ENCODE data around the gene KRTAP4-12.
"Not testable (repeated sequence)": the region's sequence is repeated elsewhere in the genome, so short reads cannot be mapped to it uniquely, and the experiment has no call there.

The KRTAP4-12 gene

GRCh38 chr17:41118721-41119120 is 5.3 kb downstream of the KRTAP4-12 start:
- H3K4me3 ChIP-seq (ENCODE audit: low read depth in 1 of 2, low read length in 1 of 2) = no peak overlapping the region
- H3K36me3 ChIP-seq = no peaks in the 10 kb centered on the region
- H3K27ac ChIP-seq = no peak overlapping the region
- H3K27me3 ChIP-seq = no peaks in the 10 kb centered on the region
- no peaks in the 10 kb centered on the region for H3K9me3 ChIP-seq
- no peak for TF ChIP-seq CTCF (IDR thresholded peaks at IDR 0.05)
- peaks cover 0 to 7% of the 10 kb centered on the region in 2 experiments for H3K4me1 ChIP-seq (ENCODE audit: control insufficient read depth in 1 of 2, insufficient read depth in 1 of 2, low read depth in 1 of 2, low read length in 1 of 2)

GRCh38 chr17:41117846-41118386 is 6.1 kb downstream of the KRTAP4-12 start, which contains the start of gene KRTAP4-11:
Gene KRTAP4-11 (minus strand): TSS chr17:41118373. CDS start chr17:41118315, 58 bp downstream.
- H3K27me3 ChIP-seq; H3K9me3 ChIP-seq; H3K36me3 ChIP-seq; H3K4me1 ChIP-seq (ENCODE audit: control insufficient read depth in 1 of 2, insufficient read depth in 1 of 2, low read depth in 1 of 2, low read length in 1 of 2); H3K27ac ChIP-seq; H3K4me3 ChIP-seq (ENCODE audit: low read depth in 1 of 2, low read length in 1 of 2): not testable (repeated sequence)

GRCh38 chr17:41116297-41116696 is 7.7 kb downstream of the KRTAP4-12 start:
- Histone ChIP-seq H3K27ac (no peak overlapping the region), H3K36me3 (no peaks in the 10 kb centered on the region), H3K4me3 (ENCODE audit: low read depth in 1 of 2, low read length in 1 of 2) (no peak overlapping the region), H3K4me1 (ENCODE audit: control insufficient read depth in 1 of 2, insufficient read depth in 1 of 2, low read depth in 1 of 2, low read length in 1 of 2) (peaks cover 0 to 7% of the 10 kb centered on the region in 2 experiments), H3K27me3 (no peaks in the 10 kb centered on the region), H3K9me3 (no peaks in the 10 kb centered on the region)
- TF ChIP-seq CTCF (IDR thresholded peaks at IDR 0.05) = no peak

GRCh38 chr17:41111151-41111885 is 12.7 kb downstream of the KRTAP4-12 start:
- H3K27me3 ChIP-seq = no peaks in the 10 kb centered on the region
- H3K9me3 ChIP-seq = no peaks in the 10 kb centered on the region
- TF ChIP-seq CTCF (IDR thresholded peaks at IDR 0.05) = no peak
- H3K36me3 ChIP-seq = no peaks in the 10 kb centered on the region
- H3K27ac ChIP-seq = no peak overlapping the region
- no peak overlapping the region for H3K4me3 ChIP-seq (ENCODE audit: low read depth in 1 of 2, low read length in 1 of 2)
- no peaks in the 10 kb centered on the region for H3K4me1 ChIP-seq (ENCODE audit: control insufficient read depth in 1 of 2, insufficient read depth in 1 of 2, low read depth in 1 of 2, low read length in 1 of 2)

- H3K27me3 ChIP-seq; H3K4me3 ChIP-seq (ENCODE audit: low read depth in 1 of 2, low read length in 1 of 2); H3K4me1 ChIP-seq (ENCODE audit: control insufficient read depth in 1 of 2, insufficient read depth in 1 of 2, low read depth in 1 of 2, low read length in 1 of 2); H3K27ac ChIP-seq; H3K9me3 ChIP-seq; H3K36me3 ChIP-seq: not testable (repeated sequence)
These were observed 15.1 kb downstream of the KRTAP4-12 start for GRCh38 chr17:41108728-41109386.

- Histone ChIP-seq H3K27ac (no peak overlapping the region), H3K9me3 (no peaks in the 10 kb centered on the region), H3K27me3 (no peaks in the 10 kb centered on the region), H3K36me3 (no peaks in the 10 kb centered on the region), H3K4me3 (ENCODE audit: low read depth in 1 of 2, low read length in 1 of 2) (no peak overlapping the region), H3K4me1 (ENCODE audit: control insufficient read depth in 1 of 2, insufficient read depth in 1 of 2, low read depth in 1 of 2, low read length in 1 of 2) (no peaks in the 10 kb centered on the region)
- TF ChIP-seq CTCF (IDR thresholded peaks at IDR 0.05) = no peak
These were observed 16.0 kb downstream of the KRTAP4-12 start for GRCh38 chr17:41107941-41108450.

GRCh38 chr17:41105347-41105746 is 18.6 kb downstream of the KRTAP4-12 start, which contains the start of gene KRTAP4-9:
Gene KRTAP4-9 (plus strand): TSS chr17:41105389. CDS start chr17:41105389, 0 bp downstream.
- H3K9me3 ChIP-seq; H3K4me3 ChIP-seq (ENCODE audit: low read depth in 1 of 2, low read length in 1 of 2); H3K27ac ChIP-seq; H3K4me1 ChIP-seq (ENCODE audit: control insufficient read depth in 1 of 2, insufficient read depth in 1 of 2, low read depth in 1 of 2, low read length in 1 of 2); H3K27me3 ChIP-seq; H3K36me3 ChIP-seq: not testable (repeated sequence)

- not testable (repeated sequence) for H3K4me3 ChIP-seq (ENCODE audit: low read depth in 1 of 2, low read length in 1 of 2); H3K4me1 ChIP-seq (ENCODE audit: control insufficient read depth in 1 of 2, insufficient read depth in 1 of 2, low read depth in 1 of 2, low read length in 1 of 2); H3K27me3 ChIP-seq; H3K27ac ChIP-seq; H3K9me3 ChIP-seq; H3K36me3 ChIP-seq
These were observed 19.5 kb downstream of the KRTAP4-12 start for GRCh38 chr17:41104386-41105038.
